Kidney (tissue), 14 donors: Measurements from ENCODE around the gene TMEM253. TPM values are rescaled to one million over a fixed set of nuclear protein-coding genes. Genes with fewer than 3 reads are reported as not detected.

Experiments
- DNase-seq, 5 donors: peaks; one replicate each; pipeline ENCODE4 v3.0.0-alpha.2; 2013 to 2020
- FAIRE-seq: peaks from 2 replicates; lab custom pipeline; 2012; peaks lifted over from hg19 to GRCh38; lab: Jason Lieb, UNC
- H3K27ac ChIP-seq, 2 donors: one replicate each; pipeline ENCODE4 v1.7.0; 2013; ENCODE audit warnings: low read depth in 2 of 2, low read length in 2 of 2, inconsistent platforms in 1 of 2
- H3K27me3 ChIP-seq: one replicate; pipeline ENCODE4 v1.7.1; 2013; ENCODE audit warnings: low read length, inconsistent platforms; ENCODE audit not compliant: control insufficient read depth, insufficient read depth
- H3K36me3 ChIP-seq, 3 donors: one replicate each; pipeline versions ENCODE4 v1.7.0 to v1.7.1; 2013; ENCODE audit warnings: low read length in 3 of 3, control low read depth in 1 of 3, inconsistent platforms in 1 of 3; ENCODE audit not compliant: insufficient read depth in 3 of 3, control insufficient read depth in 2 of 3
- H3K4me1 ChIP-seq, 3 donors: one replicate each; pipeline versions ENCODE4 v1.7.0 to v1.7.1; 2013; ENCODE audit warnings: low read length in 3 of 3, inconsistent platforms in 1 of 3, low read depth in 1 of 3; ENCODE audit not compliant: control insufficient read depth in 2 of 3, insufficient read depth in 2 of 3
- H3K4me3 ChIP-seq, 3 donors: one replicate each; pipeline versions ENCODE4 v1.7.0 to v1.8.1; 2013; ENCODE audit warnings: low read length in 3 of 3, control low read depth in 1 of 3, inconsistent platforms in 1 of 3
- H3K9ac ChIP-seq, 3 donors: one replicate each; pipeline versions ENCODE4 v1.7.0 to v1.7.1; 2013; ENCODE audit warnings: low read length in 3 of 3, control low read depth in 1 of 3, inconsistent platforms in 1 of 3
- H3K9me3 ChIP-seq, 3 donors: one replicate each; pipeline versions ENCODE4 v1.7.0 to v1.7.1; 2013; ENCODE audit warnings: low read length in 3 of 3, control low read depth in 1 of 3, inconsistent platforms in 1 of 3; ENCODE audit not compliant: control insufficient read depth in 2 of 3, insufficient read depth in 1 of 3
- intact Hi-C: fragments of 100-400 bp; cut with DNase I; formaldehyde crosslinking; loops from one replicate; pipeline ENCODE4 v1.11.1; 2022
- polyA plus RNA-seq: library from polyadenylated mRNA; stranded (reverse); fragments of 350-450 nt; fragmentation: Illumina TruSeq; extraction: RNeasy Lipid Tissue Mini Kit (QIAGEN cat#74804); gene quantifications from one replicate; pipeline ENCODE4 v1.2.3, GENCODE V29; 2014; ENCODE audit warnings: low read depth, low replicate concordance; ENCODE audit not compliant: insufficient read depth
- total RNA-seq: library from RNA; stranded (reverse); fragmentation: NEBNext Ultra II Directional; extraction: Animal tissue kit (Norgen Biotek cat#: 25700); gene quantifications from one replicate; pipeline ENCODE4 v1.2.1, GENCODE V29; 2021
- TF ChIP-seq, protein P1 (sequence below): IDR thresholded peaks from 3 replicates; pipeline ENCODE4 v1.5.1; 2012; ENCODE audit warnings: mild to moderate bottlenecking, moderate library complexity, borderline replicate concordance; ENCODE audit not compliant: insufficient read depth; ENCODE audit errors: extremely low read depth
- donor health status: control.
- donor health status: control.
- donor health status: control.
- donor health status: control.
- donor health status: control.
- donor health status: DM: yes; HTN: yes; CAD: no.
- donor health status: Normal renal cell carcinoma (clear cell type).

The TMEM253 gene
- total and polyA plus RNA-seq, 2 donors from 2014 or later = 0.41 to 0.43 TPM

DNA sequence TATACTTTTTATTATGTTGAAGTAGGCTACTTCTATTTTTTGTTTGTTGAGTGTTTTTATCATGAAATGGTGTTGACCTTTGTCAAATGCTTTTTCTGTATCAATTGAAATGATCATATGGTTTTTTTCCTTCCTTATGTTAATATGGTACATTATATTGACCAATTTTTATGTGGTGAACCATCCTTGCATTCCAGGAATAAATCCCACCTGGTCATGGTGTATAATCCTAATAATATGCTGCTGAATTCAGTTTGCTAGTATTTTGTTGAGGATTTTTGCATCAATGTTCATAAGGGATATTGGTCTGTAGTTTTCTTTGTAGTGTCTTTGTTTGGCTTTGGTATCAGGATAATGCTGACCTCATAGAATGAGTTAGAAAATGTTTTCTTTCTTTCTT, 44.6 kb downstream of the TMEM253 start:
- H3K4me3 ChIP-seq = no peak overlapping the region
- H3K36me3 ChIP-seq = no peaks in the 10 kb centered on the region
- TF ChIP-seq, protein P1, sequence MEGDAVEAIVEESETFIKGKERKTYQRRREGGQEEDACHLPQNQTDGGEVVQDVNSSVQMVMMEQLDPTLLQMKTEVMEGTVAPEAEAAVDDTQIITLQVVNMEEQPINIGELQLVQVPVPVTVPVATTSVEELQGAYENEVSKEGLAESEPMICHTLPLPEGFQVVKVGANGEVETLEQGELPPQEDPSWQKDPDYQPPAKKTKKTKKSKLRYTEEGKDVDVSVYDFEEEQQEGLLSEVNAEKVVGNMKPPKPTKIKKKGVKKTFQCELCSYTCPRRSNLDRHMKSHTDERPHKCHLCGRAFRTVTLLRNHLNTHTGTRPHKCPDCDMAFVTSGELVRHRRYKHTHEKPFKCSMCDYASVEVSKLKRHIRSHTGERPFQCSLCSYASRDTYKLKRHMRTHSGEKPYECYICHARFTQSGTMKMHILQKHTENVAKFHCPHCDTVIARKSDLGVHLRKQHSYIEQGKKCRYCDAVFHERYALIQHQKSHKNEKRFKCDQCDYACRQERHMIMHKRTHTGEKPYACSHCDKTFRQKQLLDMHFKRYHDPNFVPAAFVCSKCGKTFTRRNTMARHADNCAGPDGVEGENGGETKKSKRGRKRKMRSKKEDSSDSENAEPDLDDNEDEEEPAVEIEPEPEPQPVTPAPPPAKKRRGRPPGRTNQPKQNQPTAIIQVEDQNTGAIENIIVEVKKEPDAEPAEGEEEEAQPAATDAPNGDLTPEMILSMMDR = no peak
- FAIRE-seq (no peak), DNase-seq (no peak)
- no peaks in the 10 kb centered on the region for H3K27me3 ChIP-seq
- intact Hi-C loops = no loop called here
- no peak overlapping the region for H3K9ac ChIP-seq
- H3K9me3 ChIP-seq = peaks cover 0 to 7% (median 0%) of the 10 kb centered on the region in 3 donors
- H3K27ac ChIP-seq = no peak overlapping the region
- no peaks in the 10 kb centered on the region for H3K4me1 ChIP-seq

DNA sequence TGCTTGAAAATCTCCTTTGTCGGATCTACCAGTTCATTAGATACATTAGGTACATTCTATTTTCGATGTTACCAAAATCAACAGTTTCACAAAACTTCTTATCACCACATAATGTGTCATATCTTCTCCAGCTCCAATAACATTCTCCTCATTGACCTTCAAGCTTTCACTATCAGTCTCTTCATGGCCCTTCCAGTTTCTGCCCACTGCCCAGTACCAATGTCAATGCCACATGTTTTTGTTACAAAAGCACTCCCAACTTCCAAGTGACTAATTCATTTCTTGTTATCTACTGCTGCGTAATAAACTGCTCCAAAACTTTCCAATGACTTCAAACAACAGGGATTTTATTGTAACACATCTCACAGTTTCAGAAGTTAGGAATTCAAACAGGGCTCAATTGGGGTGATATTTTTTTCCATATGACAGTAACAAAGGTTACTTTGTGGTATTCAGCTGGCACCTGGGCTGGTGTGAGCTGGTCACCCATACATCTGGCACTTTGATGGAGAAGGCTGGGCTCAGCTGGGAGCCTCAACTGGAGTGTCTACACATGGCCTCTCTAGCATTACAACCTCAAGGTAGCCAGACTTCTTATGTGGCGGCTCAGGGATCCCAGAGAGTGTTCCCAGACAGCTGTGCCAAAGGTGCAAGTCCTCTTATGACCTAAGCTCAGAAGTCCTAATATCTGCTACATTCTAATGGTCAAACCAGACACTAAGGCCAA, 48.9 kb downstream of the TMEM253 start:
- no peak overlapping the region for H3K4me3 ChIP-seq
- no peak for FAIRE-seq
- H3K9ac ChIP-seq = no peak overlapping the region

More for the DNA sequence above, 48.9 kb downstream of the TMEM253 start:
- intact Hi-C loops = no loop called here
- Histone ChIP-seq H3K27ac (no peak overlapping the region), H3K36me3 (no peaks in the 10 kb centered on the region), H3K9me3 (peaks cover 0 to 7% (median 0%) of the 10 kb centered on the region in 3 donors), H3K4me1 (no peaks in the 10 kb centered on the region), H3K27me3 (no peaks in the 10 kb centered on the region)
- no peak for DNase-seq
- TF ChIP-seq, protein P1 = no peak

Other genes starting within 250 kb of the TMEM253 start
- 0.38 TPM for gene RNASE3, start 209.7 kb upstream of the TMEM253 start, total RNA-seq
- gene RNASE3, start 209.7 kb upstream of the TMEM253 start, polyA plus RNA-seq = not detected
- 4.3 TPM for gene RNASE2, start 145.6 kb upstream of the TMEM253 start, total RNA-seq
- gene RNASE2, start 145.6 kb upstream of the TMEM253 start, polyA plus RNA-seq = 2.4 TPM
- 53.2 TPM for gene METTL17, start 111.1 kb upstream of the TMEM253 start, total RNA-seq
- 68.6 TPM for gene METTL17, start 111.1 kb upstream of the TMEM253 start, polyA plus RNA-seq
- not detected for gene SLC39A2, start 101.8 kb upstream of the TMEM253 start, total RNA-seq
- not detected for gene SLC39A2, start 101.8 kb upstream of the TMEM253 start, polyA plus RNA-seq
- gene NDRG2, start 76.0 kb upstream of the TMEM253 start, total RNA-seq = 86.2 TPM
- gene NDRG2, start 76.0 kb upstream of the TMEM253 start, polyA plus RNA-seq = 209 TPM
- not detected for gene TPPP2, start 70.8 kb upstream of the TMEM253 start, total RNA-seq
- 1.3 TPM for gene TPPP2, start 70.8 kb upstream of the TMEM253 start, polyA plus RNA-seq
- not detected for gene RNASE13, start 66.3 kb upstream of the TMEM253 start, total RNA-seq
- gene RNASE13, start 66.3 kb upstream of the TMEM253 start, polyA plus RNA-seq = not detected
- not detected for gene RNASE7, start 58.7 kb upstream of the TMEM253 start, total RNA-seq
- not detected for gene RNASE7, start 58.7 kb upstream of the TMEM253 start, polyA plus RNA-seq
- not detected for gene RNASE8, start 43.2 kb upstream of the TMEM253 start, total RNA-seq
- gene RNASE8, start 43.2 kb upstream of the TMEM253 start, polyA plus RNA-seq = not detected
- gene ARHGEF40, start 30.8 kb upstream of the TMEM253 start, total RNA-seq = 25.6 TPM
- gene ARHGEF40, start 30.8 kb upstream of the TMEM253 start, polyA plus RNA-seq = 15.9 TPM
- gene ZNF219, start 2.4 kb upstream of the TMEM253 start, total RNA-seq = 24.6 TPM
- 12.6 TPM for gene ZNF219, start 2.4 kb upstream of the TMEM253 start, polyA plus RNA-seq
- not detected for gene OR5AU1, start 55.0 kb downstream of the TMEM253 start, total RNA-seq
- gene OR5AU1, start 55.0 kb downstream of the TMEM253 start, polyA plus RNA-seq = not detected
- gene HNRNPC, start 168.4 kb downstream of the TMEM253 start, total RNA-seq = 398 TPM
- gene HNRNPC, start 168.4 kb downstream of the TMEM253 start, polyA plus RNA-seq = 462 TPM
- gene RPGRIP1, start 179.0 kb downstream of the TMEM253 start, total RNA-seq = 0.47 TPM
- not detected for gene RPGRIP1, start 179.0 kb downstream of the TMEM253 start, polyA plus RNA-seq